G401.6 (cell line): ENCODE data around the gene TALDO1.
A peak's percentile ranks its signal among the peaks of the same experiment; 100 is the strongest.

Experiments used
- FAIRE-seq: peaks from 2 replicates; lab custom pipeline; 2012; peaks lifted over from hg19 to GRCh38; lab: Jason Lieb, UNC

Gene TALDO1

GRCh38 chr11:770642-771616 lies 23.7 kb downstream of the TALDO1 start:
- FAIRE-seq: no peak

DNA sequence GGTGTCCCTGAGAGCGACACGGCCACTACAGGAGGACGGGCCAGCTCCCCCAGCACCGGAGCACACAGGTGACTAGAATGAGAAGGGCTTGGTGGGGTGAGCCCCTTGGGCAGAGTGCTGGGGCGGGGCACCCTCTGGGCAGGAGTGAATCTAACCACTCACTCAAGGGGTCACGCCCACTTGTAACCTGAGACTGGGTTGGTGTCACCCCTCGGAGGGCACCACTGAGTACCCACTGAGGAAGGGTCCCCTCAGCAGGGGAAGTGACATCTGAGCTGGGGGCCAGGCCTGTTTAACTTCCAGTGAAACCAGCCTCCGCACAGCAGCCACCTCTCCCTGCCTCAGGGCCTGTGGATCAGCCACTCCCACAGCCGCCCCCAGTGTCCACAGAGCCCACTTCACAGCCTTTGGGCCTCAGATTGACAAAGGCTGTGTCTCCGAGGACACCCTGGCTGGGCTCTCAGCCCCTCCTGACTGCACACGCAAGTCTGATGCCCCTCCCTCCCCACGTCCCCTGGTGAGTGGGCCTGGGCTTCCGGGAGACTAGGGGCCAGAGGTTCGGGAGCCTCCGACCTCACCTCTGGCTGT lies 24.4 kb downstream of the TALDO1 start:
- FAIRE-seq: no peak

GRCh38 chr11:772429-773390 lies 25.4 kb downstream of the TALDO1 start:
- no peak for FAIRE-seq

GRCh38 chr11:773425-773824 lies 26.2 kb downstream of the TALDO1 start:
- no peak for FAIRE-seq

DNA sequence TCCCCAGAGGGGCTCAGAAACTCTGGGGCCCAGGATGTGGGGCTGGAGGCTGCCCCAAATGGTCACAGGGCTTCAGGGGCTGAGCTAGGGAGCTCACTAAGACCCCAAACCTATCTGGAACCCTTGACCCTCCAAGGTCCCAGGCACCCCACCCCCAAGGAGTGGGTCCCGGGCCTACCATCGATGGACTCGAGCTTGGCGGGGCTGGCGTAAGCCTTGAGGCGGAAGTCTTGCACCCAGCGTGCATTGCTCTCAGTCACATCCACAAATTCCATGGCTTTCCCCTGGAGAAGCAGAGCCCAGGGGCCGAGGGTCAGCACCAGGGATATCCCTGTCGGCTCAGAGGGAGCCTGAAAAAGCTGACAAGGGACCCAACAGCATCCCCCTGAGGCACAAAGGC lies 26.6 kb downstream of the TALDO1 start:
- no peak for FAIRE-seq

- no peak for FAIRE-seq
Measured at GRCh38 chr11:774873-775592, 27.8 kb downstream of the TALDO1 start.

DNA sequence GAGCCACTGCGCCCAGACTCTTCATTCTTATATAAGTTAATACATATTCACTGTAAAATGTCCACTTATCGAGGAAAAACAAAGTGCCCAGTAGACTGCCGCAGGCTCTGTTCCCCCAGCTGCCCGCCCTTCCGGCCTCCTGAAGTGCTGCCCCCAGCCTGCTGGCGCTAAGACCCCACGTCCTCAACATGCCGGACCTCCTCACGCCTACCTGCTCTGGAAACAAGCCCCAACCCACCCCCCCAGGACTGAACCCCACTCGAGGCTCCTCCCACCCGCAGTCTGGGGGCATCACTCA lies 28.9 kb downstream of the TALDO1 start:
- no peak for FAIRE-seq

- no peak for FAIRE-seq
Measured at GRCh38 chr11:776561-777287, 29.5 kb downstream of the TALDO1 start.

DNA sequence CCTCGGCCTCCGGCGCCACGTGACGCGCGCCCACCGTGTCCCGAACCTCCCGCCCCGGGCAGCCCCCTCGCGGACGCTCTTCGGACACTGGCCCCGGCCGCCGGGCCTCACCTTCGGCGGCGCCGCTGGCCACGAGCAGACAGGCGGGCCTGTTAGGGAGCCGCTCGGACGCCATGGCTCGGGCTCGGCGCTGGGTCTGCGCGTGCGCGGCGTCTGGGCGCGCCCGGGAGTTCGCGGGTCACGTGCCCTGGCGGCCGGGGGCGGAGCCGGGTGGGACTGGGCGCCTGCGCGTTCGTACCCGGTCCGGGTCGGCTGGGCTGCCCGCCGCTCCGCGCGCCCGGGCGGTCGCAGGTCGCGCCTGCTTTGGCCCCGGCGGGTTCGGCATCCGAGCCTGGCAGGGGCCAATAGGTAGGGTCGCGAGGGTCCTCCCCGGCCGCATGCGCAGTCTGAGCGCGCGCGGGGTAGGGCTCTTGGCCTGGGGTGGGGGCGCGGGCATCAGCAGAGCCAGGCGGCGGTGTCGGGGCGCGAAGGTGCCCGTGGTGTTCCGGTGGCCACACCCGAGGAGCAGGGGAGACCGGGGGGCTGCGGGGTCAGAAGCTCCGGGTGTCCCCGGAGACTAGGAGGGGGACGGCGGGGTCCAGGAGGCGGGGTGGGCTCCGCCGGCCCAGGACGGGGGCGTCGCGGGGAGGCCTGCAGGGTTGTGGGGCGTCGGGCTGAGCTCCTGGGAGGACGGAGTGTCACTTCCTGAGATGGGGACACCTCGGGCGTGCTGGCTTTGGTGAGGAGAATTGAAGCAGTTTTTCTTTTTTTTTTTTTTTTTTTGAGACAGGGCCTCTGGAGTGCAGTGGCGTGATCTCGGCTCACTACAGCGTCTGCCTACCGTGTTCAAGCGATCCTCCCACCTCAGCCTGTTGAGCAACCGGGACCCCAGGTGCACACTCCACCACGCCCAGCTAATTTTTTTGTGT lies 30.3 kb downstream of the TALDO1 start, which contains the start of gene GATD1:
Gene GATD1 (minus strand): TSS at position 200 of the 968 bp plus-strand sequence. CDS start 25 bp downstream, at position 175.
- FAIRE-seq: no peak

- no peak for FAIRE-seq
Measured at GRCh38 chr11:778976-779954, 32.0 kb downstream of the TALDO1 start.

GRCh38 chr11:779955-780532 lies 32.8 kb downstream of the TALDO1 start:
- no peak for FAIRE-seq

DNA sequence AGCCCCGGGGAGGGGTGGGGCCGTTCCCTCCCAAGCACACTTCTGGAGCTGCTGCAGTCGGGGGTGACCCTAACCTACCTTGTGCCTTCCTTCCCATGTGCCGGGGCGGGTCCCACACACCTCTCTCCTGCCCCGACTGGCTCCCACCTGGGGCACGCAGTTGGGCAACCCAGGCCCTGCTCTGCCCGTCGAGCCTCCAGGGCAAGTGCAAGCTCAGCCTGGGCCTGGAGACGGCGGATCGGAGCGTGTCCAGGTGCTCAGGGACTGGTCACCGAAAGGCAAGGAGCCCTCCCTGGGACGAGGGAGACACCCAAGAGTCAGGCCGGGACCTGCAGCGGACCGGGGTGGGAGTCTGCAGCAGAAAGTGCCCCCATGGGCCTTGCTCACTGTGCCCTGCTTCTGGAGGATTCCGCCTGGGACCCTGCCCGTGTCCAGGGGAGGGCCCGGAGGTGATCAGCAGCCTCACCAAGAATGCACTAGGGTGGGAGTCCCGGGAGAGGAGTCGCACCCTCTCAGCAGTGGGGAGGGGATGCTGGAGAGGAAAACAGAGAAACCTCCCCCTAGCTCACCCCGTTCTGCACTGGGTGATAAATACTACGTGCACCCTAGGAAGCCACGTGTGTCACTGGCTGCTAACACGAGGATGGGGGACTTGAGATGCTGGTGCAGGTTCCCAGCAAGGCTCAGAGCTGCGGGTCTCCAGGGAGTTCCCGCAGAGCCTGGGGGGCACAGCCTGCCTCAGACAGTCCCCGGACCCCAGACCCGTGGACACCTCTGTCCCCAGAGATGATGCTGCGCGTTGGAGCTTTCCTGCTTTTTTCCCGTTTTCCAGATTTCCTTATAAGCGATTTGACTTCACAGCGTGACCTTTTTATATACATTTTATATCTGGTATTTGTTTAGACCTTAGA lies 35.3 kb downstream of the TALDO1 start:
- no peak for FAIRE-seq

- peak; percentile 96 for FAIRE-seq
Measured at GRCh38 chr11:783581-784015, 36.3 kb downstream of the TALDO1 start.

- no peak for FAIRE-seq
Measured at GRCh38 chr11:786235-787083, 39.2 kb downstream of the TALDO1 start.

GRCh38 chr11:787084-787675 lies 39.9 kb downstream of the TALDO1 start:
- no peak for FAIRE-seq
